VCaP (cell line): ENCODE data around the gene ETFRF1.

Experiments
- H3K27ac ChIP-seq: fragments of 450-650 bp; 2 replicates; pipeline ENCODE4 v1.5.1; 2017
- TF ChIP-seq, protein P1 (sequence below): fragments of 450-650 bp; conservative IDR thresholded peaks from 2 replicates; pipeline ENCODE4 v1.5.1; 2017; ENCODE audit warnings: mild to moderate bottlenecking, moderate library complexity

Gene ETFRF1

GRCh38 chr12:25182765-25183164 lies 12.3 kb upstream of the ETFRF1 start:
- no peak overlapping the region for H3K27ac ChIP-seq
- TF ChIP-seq, protein P1, sequence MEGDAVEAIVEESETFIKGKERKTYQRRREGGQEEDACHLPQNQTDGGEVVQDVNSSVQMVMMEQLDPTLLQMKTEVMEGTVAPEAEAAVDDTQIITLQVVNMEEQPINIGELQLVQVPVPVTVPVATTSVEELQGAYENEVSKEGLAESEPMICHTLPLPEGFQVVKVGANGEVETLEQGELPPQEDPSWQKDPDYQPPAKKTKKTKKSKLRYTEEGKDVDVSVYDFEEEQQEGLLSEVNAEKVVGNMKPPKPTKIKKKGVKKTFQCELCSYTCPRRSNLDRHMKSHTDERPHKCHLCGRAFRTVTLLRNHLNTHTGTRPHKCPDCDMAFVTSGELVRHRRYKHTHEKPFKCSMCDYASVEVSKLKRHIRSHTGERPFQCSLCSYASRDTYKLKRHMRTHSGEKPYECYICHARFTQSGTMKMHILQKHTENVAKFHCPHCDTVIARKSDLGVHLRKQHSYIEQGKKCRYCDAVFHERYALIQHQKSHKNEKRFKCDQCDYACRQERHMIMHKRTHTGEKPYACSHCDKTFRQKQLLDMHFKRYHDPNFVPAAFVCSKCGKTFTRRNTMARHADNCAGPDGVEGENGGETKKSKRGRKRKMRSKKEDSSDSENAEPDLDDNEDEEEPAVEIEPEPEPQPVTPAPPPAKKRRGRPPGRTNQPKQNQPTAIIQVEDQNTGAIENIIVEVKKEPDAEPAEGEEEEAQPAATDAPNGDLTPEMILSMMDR = no peak

DNA sequence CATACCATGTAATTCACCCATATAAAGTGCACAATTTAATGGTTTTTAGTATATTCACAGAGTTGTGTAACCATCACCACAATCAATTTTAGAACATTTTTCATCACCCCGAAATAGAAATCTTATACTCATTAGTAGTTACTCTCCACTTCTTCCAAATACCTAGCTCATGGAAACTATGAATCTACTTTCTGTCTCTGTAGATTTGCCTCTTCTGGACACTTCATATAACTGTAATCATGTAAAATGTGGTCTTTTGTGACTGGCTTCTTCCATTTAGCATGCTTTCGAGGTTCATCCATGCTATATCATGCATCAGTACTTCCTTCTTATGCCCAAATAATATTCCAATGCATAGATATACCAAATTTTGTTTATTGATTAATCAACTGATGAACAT lies 10.9 kb upstream of the ETFRF1 start:
- TF ChIP-seq, protein P1 = no peak
- H3K27ac ChIP-seq = no peak overlapping the region

DNA sequence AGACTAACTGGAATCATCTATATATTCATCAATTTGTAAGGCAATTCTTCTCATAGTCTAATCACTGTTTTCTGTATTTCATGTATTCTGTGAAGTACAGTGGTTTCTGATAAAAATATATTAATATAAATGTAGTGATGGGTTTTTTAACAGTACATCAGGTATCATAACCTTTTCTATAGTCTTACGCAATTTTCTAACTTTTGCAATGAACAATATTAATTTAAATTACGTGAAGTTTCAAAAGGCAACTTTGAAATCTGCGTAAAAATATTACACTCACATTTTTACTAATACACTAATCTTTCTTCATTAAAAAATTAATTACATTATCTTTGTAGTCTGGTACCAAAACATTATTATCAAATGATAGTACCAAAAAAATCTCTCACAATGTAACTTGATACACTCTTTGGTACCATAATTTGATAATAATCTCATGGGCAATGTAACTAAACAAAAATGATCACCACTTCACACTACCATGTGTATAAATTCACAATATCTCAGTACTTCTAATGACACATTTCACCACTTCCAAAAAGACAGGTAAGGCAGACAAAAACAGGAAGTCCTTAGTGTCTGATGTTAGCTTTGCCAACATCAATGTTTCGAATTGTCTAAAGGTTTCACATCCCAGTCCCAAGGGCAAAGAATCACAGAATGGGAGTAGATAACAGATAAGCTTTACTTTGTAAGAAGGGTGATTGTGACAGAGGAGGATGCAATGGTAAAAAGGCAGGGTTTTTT lies 8.8 kb upstream of the ETFRF1 start:
- TF ChIP-seq, protein P1 = no peak
- no peak overlapping the region for H3K27ac ChIP-seq

DNA sequence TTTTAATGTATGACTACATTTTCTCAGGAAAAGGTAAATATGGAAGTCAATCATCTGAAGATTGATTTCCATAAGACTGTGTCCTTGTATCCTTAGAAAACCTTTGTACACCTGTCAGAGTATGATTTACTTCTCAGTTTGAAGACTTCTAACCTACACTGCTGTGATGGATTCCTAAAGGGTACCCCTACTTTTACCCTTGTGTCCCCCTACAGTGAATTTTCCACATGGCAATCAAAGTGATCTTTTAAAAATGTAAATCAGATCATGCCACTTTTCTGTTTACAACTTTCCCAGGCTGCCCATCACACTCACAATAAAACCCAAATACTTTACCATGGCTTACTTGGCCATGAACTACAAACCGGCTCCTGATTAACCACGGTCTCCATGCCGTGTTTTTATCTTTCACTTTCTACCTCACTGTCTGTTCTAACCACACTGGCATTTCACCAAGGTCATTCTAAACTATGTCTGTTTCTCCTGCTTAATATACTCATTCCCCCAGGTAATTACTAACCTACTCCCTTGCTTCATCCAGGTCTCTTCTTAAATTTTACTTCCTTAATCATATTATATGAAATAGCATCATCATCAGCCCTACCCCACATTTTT lies 8.1 kb upstream of the ETFRF1 start:
- TF ChIP-seq, protein P1 = no peak
- no peak overlapping the region for H3K27ac ChIP-seq

- TF ChIP-seq, protein P1 = no peak
- H3K27ac ChIP-seq = no peak overlapping the region
Observed at GRCh38 chr12:25187781-25188180, 7.3 kb upstream of the ETFRF1 start.

GRCh38 chr12:25189656-25190055 lies 5.4 kb upstream of the ETFRF1 start:
- H3K27ac ChIP-seq = no peak overlapping the region
- TF ChIP-seq, protein P1 = no peak

DNA sequence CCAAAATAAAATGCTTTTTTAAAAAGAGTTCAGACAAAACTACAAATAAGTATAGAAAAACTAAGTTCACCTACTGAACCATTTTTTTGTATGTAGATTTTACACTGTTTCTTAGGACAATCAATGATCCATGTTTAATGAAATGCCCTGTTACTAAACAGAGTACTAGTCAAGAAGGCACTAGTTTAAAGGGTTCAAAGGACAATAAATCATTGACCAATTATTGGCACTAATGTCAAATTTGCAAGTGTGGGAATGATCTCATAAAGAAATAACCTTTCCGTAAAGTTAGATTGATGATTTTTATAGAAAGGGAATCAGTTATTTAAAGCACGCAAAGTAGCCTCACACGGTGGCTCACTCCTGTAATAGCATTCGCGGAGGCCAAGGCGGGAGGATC lies 4.2 kb upstream of the ETFRF1 start:
- TF ChIP-seq, protein P1 = no peak
- H3K27ac ChIP-seq = no peak overlapping the region
